ENCODE results near the gene ASB17.

DNA sequence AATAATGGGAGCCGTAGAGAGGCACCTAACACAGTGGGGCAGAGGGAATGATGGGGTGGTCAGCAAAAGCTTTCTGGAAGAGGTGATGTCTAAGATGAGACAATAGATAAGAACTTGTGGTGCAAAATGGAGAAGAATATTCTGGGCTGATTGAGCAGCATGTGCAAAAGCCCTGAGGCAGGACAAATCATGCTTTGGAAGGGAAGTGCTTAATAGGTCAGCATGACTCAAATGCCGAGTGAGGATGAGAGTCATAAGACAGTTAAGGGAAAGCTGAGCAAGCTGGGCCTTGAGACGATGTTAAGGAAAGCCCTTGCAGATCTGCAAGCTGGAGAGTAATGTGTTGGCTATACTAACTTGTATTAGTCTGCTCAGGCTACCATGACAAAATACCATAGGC is 37.3 kb upstream of the ASB17 start:
- TF ChIP-seq, protein P1, sequence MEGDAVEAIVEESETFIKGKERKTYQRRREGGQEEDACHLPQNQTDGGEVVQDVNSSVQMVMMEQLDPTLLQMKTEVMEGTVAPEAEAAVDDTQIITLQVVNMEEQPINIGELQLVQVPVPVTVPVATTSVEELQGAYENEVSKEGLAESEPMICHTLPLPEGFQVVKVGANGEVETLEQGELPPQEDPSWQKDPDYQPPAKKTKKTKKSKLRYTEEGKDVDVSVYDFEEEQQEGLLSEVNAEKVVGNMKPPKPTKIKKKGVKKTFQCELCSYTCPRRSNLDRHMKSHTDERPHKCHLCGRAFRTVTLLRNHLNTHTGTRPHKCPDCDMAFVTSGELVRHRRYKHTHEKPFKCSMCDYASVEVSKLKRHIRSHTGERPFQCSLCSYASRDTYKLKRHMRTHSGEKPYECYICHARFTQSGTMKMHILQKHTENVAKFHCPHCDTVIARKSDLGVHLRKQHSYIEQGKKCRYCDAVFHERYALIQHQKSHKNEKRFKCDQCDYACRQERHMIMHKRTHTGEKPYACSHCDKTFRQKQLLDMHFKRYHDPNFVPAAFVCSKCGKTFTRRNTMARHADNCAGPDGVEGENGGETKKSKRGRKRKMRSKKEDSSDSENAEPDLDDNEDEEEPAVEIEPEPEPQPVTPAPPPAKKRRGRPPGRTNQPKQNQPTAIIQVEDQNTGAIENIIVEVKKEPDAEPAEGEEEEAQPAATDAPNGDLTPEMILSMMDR (IDR thresholded peaks at IDR 0.05; ENCODE audit: low read length): no peak
- TF ChIP-seq EZH2 (optimal IDR thresholded peaks at IDR 0.05; ENCODE audit: low read depth, low read length) (no peak), EZH2phosphoT487 (IDR thresholded peaks at IDR 0.05; ENCODE audit: low read length) (no peak)

Data from MM.1S (cell line).